Measurements from ENCODE around the gene OR2G3.

GRCh38 chr1:247574236-247574635, 31.1 kb upstream of the OR2G3 start:
- TF ChIP-seq CTCF (conservative IDR thresholded peaks at IDR 0.05; ENCODE audit: low read depth, low read length) (no peak), EZH2 (IDR thresholded peaks at IDR 0.05; ENCODE audit: borderline replicate concordance, low read depth, low read length, poor library complexity, severe bottlenecking) (no peak)

Data from A673 (cell line).